GM18870 (cell line): ENCODE data around the gene HVCN1.
"Not testable (repeated sequence)": the region's sequence is repeated elsewhere in the genome, so short reads cannot be mapped to it uniquely, and the experiment has no call there.

Source experiments
- ATAC-seq: cut with Tn5 transposase; IDR thresholded peaks from one replicate; pipeline ENCODE4 v1.9.1; 2021; ENCODE audit warnings: moderate library complexity; ENCODE audit not compliant: unreplicated experiment

The HVCN1 gene

GRCh38 chr12:110688446-110689280 lies at the start of gene HVCN1:
TSS of gene HVCN1 (minus strand) at chr12:110689115. CDS start at chr12:110683245, 5,870 bp downstream.
- no peak for ATAC-seq

- no peak for ATAC-seq
Observed at GRCh38 chr12:110737532-110737931, 48.6 kb upstream of the HVCN1 start.

GRCh38 chr12:110737016-110737415 lies 48.1 kb upstream of the HVCN1 start:
- ATAC-seq = not testable (repeated sequence)

GRCh38 chr12:110733900-110734299 lies 45.0 kb upstream of the HVCN1 start:
- no peak for ATAC-seq

GRCh38 chr12:110733089-110733715 lies 44.3 kb upstream of the HVCN1 start:
- no peak for ATAC-seq

- ATAC-seq = no peak
Observed at GRCh38 chr12:110732572-110732971, 43.7 kb upstream of the HVCN1 start.

GRCh38 chr12:110731479-110731878 lies 42.6 kb upstream of the HVCN1 start:
- ATAC-seq = no peak

- no peak for ATAC-seq
Observed at GRCh38 chr12:110728628-110729027, 39.7 kb upstream of the HVCN1 start.

- no peak for ATAC-seq
Observed at GRCh38 chr12:110726708-110727369, 37.9 kb upstream of the HVCN1 start.

GRCh38 chr12:110726028-110726427 lies 37.1 kb upstream of the HVCN1 start:
- no peak for ATAC-seq

- ATAC-seq = no peak
Observed at GRCh38 chr12:110725267-110725666, 36.4 kb upstream of the HVCN1 start.

- ATAC-seq = not testable (repeated sequence)
Observed at GRCh38 chr12:110722892-110723291, 34.0 kb upstream of the HVCN1 start.

- no peak for ATAC-seq
Observed at GRCh38 chr12:110721570-110721969, 32.7 kb upstream of the HVCN1 start.

- no peak for ATAC-seq
Observed at GRCh38 chr12:110720516-110720915, 31.6 kb upstream of the HVCN1 start.

GRCh38 chr12:110718222-110718908 lies 29.4 kb upstream of the HVCN1 start:
- ATAC-seq = no peak

GRCh38 chr12:110717037-110717436 lies 28.1 kb upstream of the HVCN1 start:
- no peak for ATAC-seq

- ATAC-seq = no peak
Observed at GRCh38 chr12:110708917-110709316, 20.0 kb upstream of the HVCN1 start.

GRCh38 chr12:110705309-110705708 lies 16.4 kb upstream of the HVCN1 start:
- ATAC-seq = no peak

GRCh38 chr12:110704750-110705149 lies 15.8 kb upstream of the HVCN1 start:
- no peak for ATAC-seq

GRCh38 chr12:110704231-110704630 lies 15.3 kb upstream of the HVCN1 start:
- no peak for ATAC-seq

- ATAC-seq = no peak
Observed at GRCh38 chr12:110702081-110702480, 13.2 kb upstream of the HVCN1 start.
